PC-3 (cell line): ENCODE measurements around the gene CCBE1. TPM values are rescaled to one million over a fixed set of nuclear protein-coding genes. Genes with fewer than 3 reads are reported as not detected.

Source experiments
- ATAC-seq: fragments of 200-7000 bp; cut with Tn5 transposase; 2 replicates; pipeline ENCODE4 v1.9.1; 2020; ENCODE audit warnings: mild to moderate bottlenecking, moderate library complexity
- BruUV-seq: library from RNA; stranded (reverse); fragments of 400-500 nt; replicated peaks from 2 replicates; lab custom pipeline; 2021; lab: Mats Ljungman, UMichigan
- CTCF ChIA-PET: fragments of 300-600 bp; sonication (Branson Sonifier 250); formaldehyde crosslinking; loops from one replicate; lab custom pipeline; 2022; ENCODE audit warnings: antibody characterized with exemption; lab: Charles Lee
- POLR2A ChIA-PET: fragments of 300-600 bp; sonication (Branson Sonifier 250); formaldehyde crosslinking; loops from one replicate; lab custom pipeline; 2022; ENCODE audit warnings: antibody characterized with exemption; ENCODE audit not compliant: unreplicated experiment; lab: Charles Lee
- DNase-seq: peaks from one replicate; pipeline ENCODE4 v3.0.0-alpha.2; 2015
- H2AFZ ChIP-seq: fragments of 300-600 bp; sonication (generic); 2 replicates; pipeline ENCODE4 v1.6.0; 2016; ENCODE audit warnings: antibody characterized with exemption, low read length
- H3F3A ChIP-seq: fragments of 300-600 bp; sonication (generic); one replicate; pipeline ENCODE4 v1.6.0; 2017; ENCODE audit warnings: antibody characterized with exemption, low read length, control low read depth, mild to moderate bottlenecking; ENCODE audit not compliant: unreplicated experiment
- H3K27ac ChIP-seq: fragments of 300-600 bp; sonication (generic); 2 replicates; pipeline ENCODE4 v1.5.1; 2016; ENCODE audit warnings: mild to moderate bottlenecking, low read length
- H3K27me3 ChIP-seq: fragments of 300-600 bp; sonication (generic); 2 replicates; pipeline ENCODE4 v1.6.1; 2016; ENCODE audit warnings: low read length, mixed read lengths
- H3K36me3 ChIP-seq: fragments of 300-600 bp; sonication (generic); 2 replicates; pipeline ENCODE4 v1.6.1; 2016; ENCODE audit warnings: low read depth, mixed run types, low read length, mixed read lengths
- H3K4me1 ChIP-seq: fragments of 300-600 bp; sonication (generic); 2 replicates; pipeline ENCODE4 v1.5.1; 2016; ENCODE audit warnings: low read length; ENCODE audit not compliant: insufficient read depth
- H3K4me2 ChIP-seq: fragments of 300-600 bp; sonication (generic); 2 replicates; pipeline ENCODE4 v1.6.0; 2016; ENCODE audit warnings: low read length
- H3K4me3 ChIP-seq: fragments of 300-600 bp; sonication (generic); 2 replicates; pipeline ENCODE4 v1.5.1; 2016; ENCODE audit warnings: mild to moderate bottlenecking, low read length, mixed read lengths
- H3K79me2 ChIP-seq: fragments of 300-600 bp; sonication (generic); 2 replicates; pipeline ENCODE4 v1.6.1; 2017; ENCODE audit warnings: low read length, mixed read lengths
- H3K9ac ChIP-seq: fragments of 300-600 bp; sonication (generic); 2 replicates; pipeline ENCODE4 v1.6.0; 2016; ENCODE audit warnings: mild to moderate bottlenecking, low read length
- H3K9me2 ChIP-seq: fragments of 300-600 bp; sonication (generic); replicated peaks from 2 replicates; pipeline ENCODE4 v1.6.1; 2016; ENCODE audit warnings: mixed run types, low read length, mixed read lengths
- H3K9me3 ChIP-seq: fragments of 300-600 bp; sonication (generic); 2 replicates; pipeline ENCODE4 v1.6.1; 2016; ENCODE audit warnings: low read length, mixed read lengths
- H4K20me1 ChIP-seq: fragments of 300-600 bp; sonication (generic); 2 replicates; pipeline ENCODE4 v1.6.1; 2016; ENCODE audit warnings: low read length, mixed read lengths
- CTCF ChIP-seq: fragments of 300-600 bp; sonication (generic); conservative IDR thresholded peaks from 2 replicates; pipeline ENCODE4 v1.5.1; 2017; ENCODE audit warnings: antibody characterized with exemption, low read depth, mild to moderate bottlenecking, low read length
- EZH2 ChIP-seq: fragments of 300-600 bp; sonication (generic); IDR thresholded peaks from one replicate; pipeline ENCODE4 v1.6.1; 2017; ENCODE audit warnings: antibody characterized with exemption, mild to moderate bottlenecking, low read length; ENCODE audit not compliant: unreplicated experiment
- EZH2phosphoT487 ChIP-seq: fragments of 300-600 bp; sonication (generic); IDR thresholded peaks from 2 replicates; pipeline ENCODE4 v1.6.1; 2018; ENCODE audit warnings: mild to moderate bottlenecking, antibody characterized with exemption, low read length, borderline replicate concordance
- intact Hi-C: fragments of 100-400 bp; cut with micrococcal nuclease; formaldehyde crosslinking; loops from 2 replicates; pipeline ENCODE4 v1.9.0; 2023
- total RNA-seq: library from RNA; depleted of rRNA; stranded (reverse); fragments of >200 nt; gene quantifications from 2 replicates; pipeline ENCODE4 v1.2.3, GENCODE V29; 2014

The CCBE1 gene
- total RNA-seq, 1 experiment from 2014 or later, result 13.9 TPM

DNA sequence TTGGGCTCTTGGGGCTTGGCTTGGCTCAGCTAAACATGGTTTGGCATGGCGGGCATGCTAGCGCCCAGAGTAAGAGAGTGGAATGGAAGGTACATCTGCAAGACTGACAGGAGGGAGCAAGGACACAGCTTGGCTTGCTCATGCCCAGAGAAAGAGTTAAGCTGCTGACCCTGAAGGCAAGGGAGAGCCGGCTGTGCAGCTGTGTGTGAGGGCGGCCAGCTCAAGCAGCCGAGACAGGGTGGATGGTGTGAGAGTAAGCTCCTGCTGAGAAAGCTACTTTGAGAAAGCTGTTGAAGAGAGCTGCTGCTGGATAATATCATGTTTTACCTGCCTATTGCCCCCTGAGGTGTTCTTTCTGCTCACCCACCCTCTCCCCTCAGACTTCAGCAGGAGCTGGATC is 135.6 kb downstream of the CCBE1 start:
- CTCF ChIA-PET, result no interaction called here
- no peaks in the 10 kb centered on the region for H4K20me1 ChIP-seq
- no peaks in the 10 kb centered on the region for H3K9me3 ChIP-seq
- peaks cover 5% of the 10 kb centered on the region; the same call in 1 of the 2 replicates for H3K79me2 ChIP-seq
- no peak overlapping the region for H3K4me2 ChIP-seq
- no peak for DNase-seq
- intact Hi-C loops, result no loop called here
- H3K9me2 ChIP-seq, result no peaks in the 10 kb centered on the region
- H3K36me3 ChIP-seq, result no peaks in the 10 kb centered on the region
- H3K4me1 ChIP-seq, result no peaks in the 10 kb centered on the region
- no peak overlapping the region for H3K4me3 ChIP-seq
- no peak overlapping the region for H2AFZ ChIP-seq
- H3F3A ChIP-seq, result no peaks in the 10 kb centered on the region
- POLR2A ChIA-PET, result no interaction called here
- no peak overlapping the region for H3K9ac ChIP-seq
- no TSS peak for BruUV-seq
- H3K27me3 ChIP-seq, result no peaks in the 10 kb centered on the region
- TF ChIP-seq EZH2phosphoT487 (no peak), EZH2 (no peak)
- no peak for ATAC-seq
- no peak overlapping the region for H3K27ac ChIP-seq

DNA sequence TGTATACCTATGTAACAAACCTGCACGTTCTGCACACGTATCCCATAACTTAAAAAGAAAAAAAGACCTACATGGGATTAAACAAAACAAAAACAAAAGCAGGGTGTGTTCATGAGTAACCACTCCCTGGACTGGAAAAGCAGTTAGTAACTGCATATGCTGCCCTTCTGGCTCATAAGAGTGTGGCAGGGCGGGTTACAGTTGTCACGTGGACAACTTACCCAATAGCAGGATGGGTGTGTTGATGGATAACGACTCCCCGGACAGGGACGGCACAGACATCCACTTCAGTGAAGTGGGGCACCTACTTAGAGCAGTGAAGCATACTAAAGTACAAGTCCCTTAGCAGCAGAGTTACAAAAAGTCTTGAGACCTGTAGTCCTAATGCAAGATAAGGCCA is 136.7 kb downstream of the CCBE1 start:
- H3K9me2 ChIP-seq, result no peaks in the 10 kb centered on the region
- no peak overlapping the region for H2AFZ ChIP-seq
- no peak overlapping the region for H3K9ac ChIP-seq
- H3K36me3 ChIP-seq, result no peaks in the 10 kb centered on the region
- no peaks in the 10 kb centered on the region for H4K20me1 ChIP-seq
- no peaks in the 10 kb centered on the region for H3K9me3 ChIP-seq
- no TSS peak for BruUV-seq
- H3K79me2 ChIP-seq, result peaks cover 5% of the 10 kb centered on the region; the same call in 1 of the 2 replicates
- CTCF ChIA-PET, result no interaction called here
- H3K27ac ChIP-seq, result no peak overlapping the region
- H3K4me2 ChIP-seq, result no peak overlapping the region
- intact Hi-C loops, result no loop called here
- no peaks in the 10 kb centered on the region for H3K4me1 ChIP-seq
- no peak overlapping the region for H3K4me3 ChIP-seq
- POLR2A ChIA-PET, result no interaction called here
- H3F3A ChIP-seq, result no peaks in the 10 kb centered on the region
- H3K27me3 ChIP-seq, result no peaks in the 10 kb centered on the region
- no peak for DNase-seq
- no peak for ATAC-seq
- TF ChIP-seq EZH2, result no peak
- TF ChIP-seq EZH2phosphoT487, result no peak
- no peak for TF ChIP-seq CTCF

- Histone ChIP-seq H3K4me2 (no peak overlapping the region), H2AFZ (no peak overlapping the region), H3K36me3 (no peaks in the 10 kb centered on the region), H3K4me1 (no peaks in the 10 kb centered on the region), H3K27me3 (no peaks in the 10 kb centered on the region), H3K4me3 (no peak overlapping the region), H3K9me2 (no peaks in the 10 kb centered on the region), H3K9ac (no peak overlapping the region), H3K9me3 (no peaks in the 10 kb centered on the region), H3F3A (no peaks in the 10 kb centered on the region), H4K20me1 (no peaks in the 10 kb centered on the region), H3K27ac (no peak overlapping the region), H3K79me2 (peaks cover 5% of the 10 kb centered on the region; the same call in 1 of the 2 replicates)
- intact Hi-C loops, result no loop called here
- CTCF ChIA-PET, result no interaction called here
- DNase-seq, result no peak
- TF ChIP-seq EZH2phosphoT487, result no peak
- no peak for TF ChIP-seq CTCF
- POLR2A ChIA-PET, result no interaction called here
- no TSS peak for BruUV-seq
- ATAC-seq, result no peak
These were observed 137.7 kb downstream of the CCBE1 start for GRCh38 chr18:59559528-59559927.
